ENCODE measurements around the gene HIVEP3.

- TF ChIP-seq CTCF (IDR thresholded peaks at IDR 0.05) (no peak), POLR2A (IDR thresholded peaks at IDR 0.05) (no peak)
Observed at GRCh38 chr1:41779360-41779759, 139.4 kb downstream of the HIVEP3 start.

Measured in lower leg skin (tissue), 3 donors.